Neural progenitor cell (in vitro differentiated cells): ENCODE measurements around the gene CARNS1.

Experiments used
- CTCF ChIP-seq: fragments of 200-600 bp; sonication (generic); IDR thresholded peaks from 2 replicates; pipeline ENCODE4 v1.5.1; 2017; ENCODE audit warnings: antibody characterized with exemption, mild to moderate bottlenecking
- EZH2 ChIP-seq: fragments of 200-600 bp; sonication (generic); IDR thresholded peaks from 2 replicates; pipeline ENCODE4 v1.6.1; 2017; ENCODE audit warnings: antibody characterized with exemption, mild to moderate bottlenecking, moderate library complexity
- EZH2phosphoT487 ChIP-seq: fragments of 200-600 bp; sonication (generic); IDR thresholded peaks from 2 replicates; pipeline ENCODE4 v1.6.1; 2017; ENCODE audit warnings: antibody characterized with exemption

- TF ChIP-seq EZH2 (no peak), CTCF (no peak), EZH2phosphoT487 (no peak)
Measured at GRCh38 chr11:67445515-67445914, 30.0 kb downstream of the CARNS1 start.
